GM21717 (cell line): ENCODE measurements around the gene CENPP.

Experiments
- ATAC-seq: cut with Tn5 transposase; IDR thresholded peaks from one replicate; pipeline ENCODE4 v1.9.1; 2021; ENCODE audit warnings: mild to moderate bottlenecking, moderate library complexity; ENCODE audit not compliant: unreplicated experiment

CENPP gene

DNA sequence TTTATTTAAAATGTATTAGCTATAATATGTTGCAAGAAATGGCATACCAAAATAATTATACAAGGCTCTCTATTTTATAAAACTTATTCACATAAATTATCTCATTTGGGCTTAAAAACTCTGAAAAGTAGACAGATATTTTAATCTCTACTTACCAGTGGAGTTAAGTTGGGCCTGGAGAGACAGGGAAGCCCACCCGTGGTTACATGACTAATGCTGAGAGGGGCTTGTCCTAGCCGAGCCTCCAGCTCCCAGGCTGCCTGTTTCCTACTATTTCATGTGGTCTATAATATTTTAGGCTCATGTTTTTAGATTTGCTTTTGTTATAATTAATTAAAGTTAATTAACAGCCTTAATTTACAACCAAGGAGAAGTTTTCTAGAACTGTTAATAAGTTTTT is 177.4 kb downstream of the CENPP start:
- no peak for ATAC-seq

DNA sequence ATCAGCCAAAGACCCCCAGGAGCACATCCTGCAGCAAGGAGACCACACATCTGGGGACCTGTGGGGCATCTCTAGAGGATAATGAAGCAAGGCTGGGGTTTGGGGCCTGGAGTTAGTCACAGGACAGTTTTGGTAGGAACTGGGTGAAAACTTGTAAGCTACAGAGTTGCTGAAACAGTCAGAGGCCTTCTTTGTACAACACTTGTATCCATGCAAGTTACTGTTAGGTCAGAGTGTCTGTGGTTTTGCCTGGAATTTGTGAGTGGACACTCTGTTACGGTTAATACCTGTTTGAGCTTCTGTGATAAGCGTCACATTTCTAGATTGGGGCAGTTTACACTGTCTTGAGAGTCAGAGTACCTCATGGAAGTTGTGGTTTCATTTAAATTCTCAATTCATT is 179.1 kb downstream of the CENPP start:
- ATAC-seq, result no peak

DNA sequence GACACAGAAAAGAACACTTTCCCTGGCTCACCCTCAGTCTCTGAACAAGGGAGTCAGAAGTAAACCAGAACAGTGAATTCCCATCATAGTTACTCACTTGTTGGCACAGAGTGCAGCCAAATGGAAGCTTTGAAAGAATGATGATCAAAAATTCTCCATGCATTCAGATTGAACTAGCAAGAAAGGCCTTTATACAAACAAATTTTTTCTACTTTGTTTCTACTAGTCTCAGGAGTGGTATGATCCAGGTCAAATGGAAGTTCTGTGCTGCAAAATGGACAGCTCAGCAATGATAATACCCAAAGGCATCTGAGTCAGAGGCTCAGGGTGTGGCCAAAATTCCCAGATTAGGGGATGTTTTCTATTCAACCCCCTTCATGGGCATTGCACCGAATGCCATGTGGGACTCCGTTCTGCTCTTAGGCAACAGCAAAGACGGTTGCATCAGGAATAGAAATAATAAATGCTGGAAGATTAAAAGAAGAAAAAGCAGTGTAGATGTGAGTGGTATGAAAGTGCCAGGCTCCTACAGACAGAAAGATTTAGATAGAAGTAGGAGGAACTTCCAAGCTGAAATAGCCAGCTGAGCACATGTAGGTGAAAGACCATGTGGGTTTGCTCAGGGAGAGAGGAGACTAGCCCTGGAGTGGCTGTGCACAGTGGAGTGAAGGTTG is 180.6 kb downstream of the CENPP start:
- ATAC-seq, result no peak

DNA sequence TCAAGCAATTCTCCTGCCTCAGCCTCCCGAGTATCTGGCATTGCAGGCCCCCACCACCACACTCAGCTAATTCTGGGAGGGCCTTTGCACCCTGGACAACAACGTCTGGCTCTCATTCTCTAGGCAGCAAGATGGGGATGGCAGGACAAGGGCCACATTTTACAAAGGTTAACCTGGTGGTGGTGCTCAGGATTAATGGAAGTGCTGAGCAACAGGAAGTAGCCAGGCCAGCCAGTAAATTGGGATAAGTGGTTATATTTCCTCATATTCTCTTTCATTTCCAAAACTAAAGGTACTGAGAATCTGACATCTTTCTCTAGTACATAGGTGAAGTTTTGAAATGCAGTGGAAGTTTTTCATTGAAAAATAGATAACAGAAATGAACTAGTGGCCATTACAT is 181.3 kb downstream of the CENPP start:
- no peak for ATAC-seq

DNA sequence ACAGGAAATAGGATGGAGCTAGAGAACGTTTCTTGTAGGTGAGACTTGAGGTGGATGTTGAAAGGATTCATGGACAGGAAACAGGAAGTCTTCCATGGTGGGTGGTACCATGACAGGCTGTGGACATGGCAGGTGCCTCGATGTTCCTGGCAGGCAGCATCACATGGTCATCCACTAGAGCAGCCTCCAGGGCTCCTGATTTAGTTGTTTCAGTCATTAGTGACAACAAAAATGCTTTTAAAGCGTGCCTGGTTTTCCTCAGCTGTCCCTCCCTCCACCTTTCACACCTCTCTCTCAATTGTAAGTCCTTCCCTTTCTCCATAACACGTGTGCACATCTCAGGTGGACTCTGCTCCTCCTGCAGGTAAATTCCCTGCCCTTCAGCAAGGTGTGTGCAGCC is 181.7 kb downstream of the CENPP start:
- no peak for ATAC-seq

DNA sequence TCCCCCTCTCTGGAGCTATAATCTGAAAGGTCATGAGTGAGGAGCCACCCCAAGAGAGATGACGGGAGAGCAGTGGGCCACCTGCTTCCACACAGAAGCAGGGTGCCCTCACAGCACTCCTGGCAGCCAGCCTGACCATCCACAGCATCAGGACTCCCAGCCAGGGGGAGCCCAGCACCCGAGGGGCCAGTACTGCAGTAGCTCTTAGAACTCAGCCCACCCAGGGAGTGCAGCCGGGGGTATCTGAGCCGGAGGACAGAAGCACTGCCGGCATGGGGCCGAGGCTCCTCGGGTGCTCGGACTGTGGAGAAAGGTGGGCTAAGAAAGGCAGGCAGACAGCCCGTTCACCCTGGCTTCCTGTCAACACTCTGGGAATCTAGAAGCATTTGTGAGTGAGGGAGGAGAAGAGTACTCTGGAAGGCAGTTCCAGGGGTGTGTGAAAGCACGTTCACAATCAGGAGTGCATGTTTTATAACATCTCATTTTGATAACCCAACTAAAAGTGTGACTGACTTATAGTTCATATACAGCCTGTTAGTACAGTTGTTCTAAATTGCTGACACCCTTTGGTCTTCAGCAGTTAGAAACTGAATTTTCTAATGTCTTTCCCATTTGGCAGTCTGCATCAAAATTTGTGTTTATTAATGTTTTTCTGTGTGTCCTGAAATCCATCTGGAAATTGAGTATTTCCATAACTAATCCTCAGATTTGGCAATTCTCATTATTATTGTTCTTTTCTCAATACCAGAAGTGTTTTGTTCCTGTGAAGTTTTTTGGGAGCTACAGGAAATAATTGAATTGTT is 182.5 kb downstream of the CENPP start:
- no peak for ATAC-seq

DNA sequence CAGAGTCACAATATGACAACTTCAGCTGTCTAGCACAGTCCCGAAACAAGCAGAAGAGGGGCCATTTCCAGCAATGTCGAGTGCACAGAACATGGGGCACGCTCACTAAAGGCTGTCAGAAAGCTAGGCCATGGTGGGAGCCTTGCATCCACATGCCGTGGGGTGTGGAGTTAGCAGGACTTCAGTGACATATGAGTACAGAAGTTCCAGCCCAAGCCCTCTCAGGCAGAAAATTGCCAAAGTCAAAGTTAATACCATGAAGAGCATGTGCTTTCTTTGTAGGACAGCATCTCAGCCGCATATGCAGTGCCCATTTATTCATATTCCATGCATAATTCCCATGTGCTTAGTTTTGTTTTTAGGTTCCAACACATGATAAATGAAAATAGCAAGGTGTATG is 183.3 kb downstream of the CENPP start:
- ATAC-seq, result no peak

DNA sequence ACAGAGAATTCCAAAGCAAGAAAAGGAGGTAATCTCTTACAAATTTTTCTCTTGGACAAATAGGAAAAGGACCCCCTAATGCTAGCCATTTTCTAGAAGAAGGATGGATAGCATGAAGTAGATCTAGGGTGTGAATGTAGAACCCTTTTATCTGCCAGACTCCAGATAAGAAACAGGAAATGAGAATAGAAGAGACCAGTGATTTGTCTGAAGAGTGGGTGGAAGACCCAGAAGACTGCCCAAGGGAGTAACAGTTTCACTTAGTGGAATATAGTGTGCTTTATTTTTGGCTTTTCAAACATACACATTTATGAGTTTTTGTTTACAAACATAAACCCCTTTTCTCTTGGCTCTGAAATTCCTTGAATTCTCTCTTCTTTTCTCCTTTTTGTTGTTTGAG is 185.0 kb downstream of the CENPP start:
- ATAC-seq, result no peak

DNA sequence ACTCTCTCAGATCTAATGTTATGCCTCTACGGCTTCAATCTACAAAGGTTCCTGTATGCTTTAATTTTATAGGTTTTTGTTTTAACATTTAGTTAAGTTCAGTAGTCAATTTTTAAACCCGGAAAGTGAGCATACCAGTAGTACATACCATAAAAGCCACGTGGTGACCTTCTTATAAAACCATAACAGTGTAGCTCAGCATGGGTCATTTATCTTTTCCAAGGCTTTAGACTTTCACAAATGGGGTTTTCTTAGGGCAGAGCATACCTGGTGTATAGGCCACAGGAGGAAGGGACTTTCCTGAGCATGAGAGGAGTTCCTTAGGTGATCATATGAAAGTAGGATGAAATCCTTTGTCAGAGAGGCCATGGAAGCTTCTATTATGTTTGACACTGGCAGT is 186.9 kb downstream of the CENPP start:
- no peak for ATAC-seq

DNA sequence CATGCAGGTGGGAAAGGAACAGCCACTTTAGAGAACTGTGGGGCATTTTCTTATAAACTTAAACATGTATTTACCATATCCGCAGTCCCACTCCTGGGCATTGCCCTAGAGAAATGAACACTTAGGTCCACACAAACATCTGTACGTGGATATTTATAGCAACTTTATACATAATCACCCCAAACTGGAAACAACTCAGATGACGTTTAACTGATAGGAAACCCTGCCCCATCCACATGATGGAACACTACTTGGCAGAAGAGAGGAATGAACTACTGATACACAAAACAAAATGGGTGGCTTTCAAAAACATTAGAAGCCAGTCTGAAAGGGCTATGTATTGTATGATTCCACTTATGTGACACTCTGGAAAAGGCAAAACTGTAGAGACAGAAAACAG is 187.6 kb downstream of the CENPP start:
- ATAC-seq, result no peak

DNA sequence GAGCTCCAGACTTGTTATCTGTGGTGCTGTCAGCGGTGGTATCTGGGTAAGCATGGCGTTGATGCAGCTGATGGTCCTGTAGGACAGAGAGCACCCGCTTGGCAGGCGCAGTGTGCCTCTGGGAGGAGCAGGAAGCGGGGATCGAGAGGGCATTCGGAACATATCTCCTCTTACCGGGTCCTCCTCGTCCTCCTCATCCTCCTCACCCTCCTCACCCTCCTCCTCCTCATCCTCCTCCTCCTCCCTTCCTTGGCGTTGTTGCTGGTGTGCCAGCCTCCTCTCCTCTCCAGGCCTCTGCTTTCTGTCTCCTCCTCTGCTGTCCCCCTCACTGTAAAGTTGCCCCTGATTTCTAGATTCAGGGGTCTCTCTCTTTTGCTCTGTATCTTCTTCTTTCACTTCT is 188.9 kb downstream of the CENPP start:
- no peak for ATAC-seq

DNA sequence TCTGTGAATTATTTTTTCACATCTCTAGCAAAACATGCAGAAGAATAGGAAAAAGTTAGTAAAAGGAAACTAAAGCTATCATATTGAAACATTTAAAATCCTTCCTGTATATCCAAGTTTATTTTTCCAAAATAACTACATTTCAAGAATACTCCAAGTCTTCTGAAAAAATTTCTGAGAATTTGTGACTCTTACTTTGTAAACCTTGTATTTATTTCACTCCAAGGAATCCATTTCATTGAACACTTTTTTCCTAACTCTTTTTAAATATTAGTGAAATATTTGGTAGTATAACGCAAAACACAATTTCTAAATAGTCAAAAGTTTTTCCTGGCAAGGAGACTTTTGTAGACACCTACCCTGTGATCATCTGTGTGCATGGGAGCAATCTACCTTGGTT is 190.8 kb downstream of the CENPP start:
- ATAC-seq, result no peak

DNA sequence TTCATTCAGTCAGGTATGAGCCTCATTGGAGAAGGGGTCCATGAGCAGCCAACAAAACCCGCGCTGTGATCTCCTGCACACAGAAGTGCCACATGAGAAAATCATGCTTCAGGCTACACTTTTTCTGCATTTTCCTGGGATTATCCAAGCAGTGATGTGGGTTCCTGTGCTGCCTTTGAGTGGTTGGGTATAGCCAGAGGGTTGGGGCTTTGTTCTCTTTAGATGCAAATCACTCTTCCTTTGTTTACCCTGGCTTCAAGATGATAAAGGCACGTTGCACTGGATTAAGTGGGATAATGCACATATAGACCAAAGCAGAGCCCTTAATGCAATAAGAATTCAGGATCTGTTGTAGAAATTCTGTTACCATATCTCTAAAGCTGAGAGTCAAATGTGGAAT is 191.3 kb downstream of the CENPP start:
- ATAC-seq, result no peak

DNA sequence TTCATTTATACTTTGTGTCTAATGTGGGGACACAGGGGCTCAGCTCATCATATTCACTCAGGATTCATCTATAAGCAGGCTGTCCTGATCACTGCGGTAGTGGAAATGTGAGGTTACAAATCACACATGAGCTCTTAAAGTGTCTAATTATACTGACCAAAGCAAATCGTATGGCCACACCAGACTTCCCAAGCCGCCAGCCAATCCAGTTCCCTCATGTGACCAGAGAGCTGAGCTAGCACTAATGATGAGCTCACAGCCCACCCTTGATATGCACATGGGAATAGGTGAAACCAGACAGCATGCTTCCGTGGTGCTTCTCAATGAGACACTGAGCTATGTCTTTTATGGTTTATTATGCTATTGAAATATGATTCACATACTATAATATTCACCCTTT is 192.4 kb downstream of the CENPP start:
- ATAC-seq, result no peak

DNA sequence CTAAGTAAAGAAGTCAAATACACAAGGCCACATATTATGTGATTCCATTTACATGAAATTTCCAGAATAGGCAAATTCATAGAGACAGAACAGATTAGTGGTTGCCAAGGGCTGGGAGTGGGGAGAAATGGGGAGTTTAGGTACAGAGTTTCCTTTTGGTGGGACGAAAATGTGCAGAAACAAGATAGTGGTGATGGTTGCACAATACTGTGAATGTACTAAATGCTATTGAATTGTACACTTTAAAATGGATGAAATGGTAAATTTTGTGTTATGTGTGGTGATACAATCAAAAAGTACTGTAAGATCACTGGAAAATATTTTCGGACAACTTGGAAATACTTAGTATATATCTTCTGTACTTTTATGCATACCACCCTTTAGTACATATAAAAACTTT is 195.1 kb downstream of the CENPP start:
- no peak for ATAC-seq

DNA sequence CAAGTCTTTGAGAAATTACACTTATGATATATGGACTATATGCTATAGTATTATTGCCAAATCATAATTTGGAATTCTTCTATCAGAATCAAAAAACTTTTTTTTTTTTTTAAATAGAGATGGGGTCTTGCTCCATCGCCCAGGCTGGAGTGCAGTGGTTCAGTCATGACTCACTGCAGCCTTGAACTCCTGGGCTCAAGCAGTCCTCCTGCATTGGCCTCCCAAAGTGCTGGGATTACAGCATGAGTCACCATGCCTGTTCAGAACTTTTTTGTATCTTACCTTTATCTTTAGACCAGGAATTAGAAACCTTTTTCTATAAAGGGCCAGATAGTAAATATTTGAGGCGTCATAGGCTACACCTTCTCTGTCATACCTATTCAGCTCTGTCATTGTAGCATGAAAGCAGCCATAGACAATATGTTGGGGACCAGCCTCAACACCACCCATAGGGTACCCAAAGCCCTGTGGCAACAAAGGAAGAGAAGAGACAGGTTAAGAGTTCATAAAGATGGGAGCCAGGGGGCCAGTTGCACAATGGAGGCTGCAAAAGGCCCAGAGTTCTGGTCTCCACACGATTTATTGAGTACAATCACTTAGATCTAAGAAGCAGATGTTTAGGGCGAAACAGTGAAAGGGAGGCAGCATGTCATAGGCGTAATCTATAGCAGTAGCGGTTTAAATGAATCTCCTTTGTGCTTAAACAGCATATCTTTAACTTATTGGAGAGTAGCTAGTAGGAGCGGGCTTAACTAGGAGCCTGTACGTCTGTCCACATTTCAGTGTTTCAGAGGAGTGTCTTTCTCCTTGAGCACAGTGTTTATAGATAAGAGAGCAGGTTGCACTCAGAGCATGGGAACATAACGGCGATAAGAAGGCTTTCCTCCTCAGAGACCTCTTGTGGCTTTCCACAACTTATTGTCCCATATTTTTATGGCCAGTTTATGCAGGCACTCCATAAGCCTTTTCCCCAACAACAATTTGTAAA is 197.5 kb downstream of the CENPP start:
- ATAC-seq, result no peak

DNA sequence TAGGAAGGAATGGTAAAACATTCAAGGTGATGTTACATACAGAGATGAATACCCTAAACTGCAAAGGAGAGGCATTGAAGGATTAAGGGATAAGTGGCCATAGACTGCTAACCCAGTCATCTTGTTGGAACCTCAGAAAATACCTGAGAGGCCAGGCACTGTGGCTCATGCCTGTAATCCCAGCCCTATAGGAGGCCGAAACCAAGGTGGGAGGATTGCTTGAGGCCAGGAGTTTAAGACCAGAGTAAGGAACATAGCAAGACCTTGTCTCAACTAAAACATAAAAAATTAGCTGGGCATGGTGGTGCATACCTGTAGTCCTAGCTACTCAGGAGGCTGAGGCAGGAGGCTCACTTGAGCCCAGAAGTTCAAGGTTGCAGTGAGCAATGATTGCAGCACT is 199.1 kb downstream of the CENPP start:
- no peak for ATAC-seq

DNA sequence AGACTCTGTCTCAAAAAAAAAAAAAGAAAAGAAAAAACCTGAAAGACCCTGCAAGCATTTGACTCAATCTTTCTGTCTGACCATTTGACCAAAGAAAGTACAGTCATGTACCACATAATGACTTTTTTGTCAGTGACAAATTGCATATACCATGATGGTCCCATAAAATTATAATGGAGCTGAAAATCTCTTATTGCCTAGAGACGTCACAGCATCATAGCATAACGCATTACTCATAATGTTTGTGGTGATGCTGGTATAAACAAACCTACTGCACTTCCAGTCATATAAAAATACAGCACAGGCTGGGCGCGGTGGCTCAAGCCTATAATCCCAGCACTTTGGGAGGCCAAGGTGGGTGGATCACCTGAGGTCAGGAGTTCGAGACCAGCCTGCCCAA is 199.6 kb downstream of the CENPP start:
- no peak for ATAC-seq

DNA sequence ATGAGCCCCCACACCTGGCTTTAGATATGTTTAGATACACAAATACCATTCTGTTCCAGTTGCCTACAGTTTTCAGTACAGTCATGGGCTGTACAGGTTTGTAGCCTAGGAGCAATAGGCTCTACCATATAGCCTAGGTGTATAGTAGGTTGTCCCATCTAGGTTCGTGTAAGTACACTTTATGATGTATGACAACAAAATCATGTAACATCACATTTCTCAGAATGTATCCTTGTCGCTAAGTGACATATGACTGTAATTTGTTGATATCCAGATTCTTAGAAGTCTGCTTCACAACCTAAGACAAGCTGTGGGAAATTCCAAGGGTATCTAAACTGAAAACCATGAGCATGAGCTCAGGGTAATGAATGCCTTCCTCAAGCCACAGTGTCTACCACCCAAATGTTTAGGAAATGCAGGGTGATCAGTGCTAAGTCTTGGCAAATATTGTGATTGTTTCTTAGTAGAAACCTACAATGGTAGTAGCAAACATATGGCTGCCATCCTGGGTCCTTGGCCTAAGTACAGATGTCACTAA is 201.6 kb downstream of the CENPP start:
- ATAC-seq, result no peak

DNA sequence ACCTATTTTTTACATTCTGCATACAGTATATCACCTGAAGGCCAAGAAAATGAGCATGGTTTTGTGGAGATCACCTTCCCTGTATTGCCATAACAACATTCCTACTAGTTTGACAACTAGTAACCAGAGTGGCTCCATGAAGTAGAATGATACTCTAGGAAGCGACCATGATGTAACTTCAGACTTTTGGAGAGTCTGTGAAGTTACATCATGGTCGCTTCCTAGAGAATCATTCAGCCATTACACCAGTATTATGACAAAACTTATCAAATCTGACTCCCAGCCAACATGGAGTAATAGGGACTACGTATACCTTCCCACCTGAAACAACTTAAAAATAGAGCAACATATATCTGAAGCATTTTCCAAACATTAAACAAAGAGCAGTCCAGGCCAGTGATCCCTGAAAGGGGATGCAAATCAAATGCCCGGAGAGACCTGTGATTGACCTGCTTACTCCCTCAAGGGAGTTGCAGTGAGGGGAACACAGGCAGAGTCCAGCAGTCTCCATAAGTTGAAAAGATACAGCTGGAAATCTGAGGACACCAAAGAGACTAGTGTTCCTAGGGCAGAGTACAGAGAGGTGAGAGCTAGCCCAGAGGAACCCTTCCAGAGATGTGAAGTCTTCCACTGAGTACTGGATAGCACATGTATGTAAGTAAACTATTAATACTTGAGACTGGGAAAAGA is 202.2 kb downstream of the CENPP start:
- no peak for ATAC-seq

DNA sequence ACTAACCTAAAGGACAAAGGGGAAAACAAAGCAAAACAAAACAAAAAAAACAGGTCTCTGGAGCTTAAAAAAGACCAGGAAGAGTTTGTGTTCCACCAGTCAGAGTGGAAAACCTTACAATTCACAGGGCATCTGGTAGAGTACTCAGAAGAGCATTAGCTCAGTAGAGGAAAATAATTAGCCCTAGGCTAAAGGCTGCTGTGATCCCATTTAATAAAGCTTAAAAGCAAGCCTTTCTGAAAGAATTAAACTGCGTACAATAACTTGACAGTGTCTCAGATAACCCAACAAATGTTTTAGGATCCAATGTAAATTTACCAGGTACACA is 202.7 kb downstream of the CENPP start:
- no peak for ATAC-seq
